ENCODE results near the gene ZGLP1. TPM values are rescaled to one million over a fixed set of nuclear protein-coding genes. Genes with fewer than 3 reads are reported as not detected.

Gene ZGLP1
- total and polyA plus RNA-seq, 2 of the 13 experiments (the other 11 are each of a cell fraction or from before 2014, with no cell fraction given) = 2.4 to 3.0 TPM

GRCh38 chr19:10332965-10333757, 23.5 kb upstream of the ZGLP1 start, which contains the start of gene RAVER1 (continued):
- TF ChIP-seq ARID4A (CRISPR knock-in tag; IDR thresholded peaks at IDR 0.05; ENCODE audit: borderline replicate concordance) = peak; percentile 84
- TF ChIP-seq, protein P1, sequence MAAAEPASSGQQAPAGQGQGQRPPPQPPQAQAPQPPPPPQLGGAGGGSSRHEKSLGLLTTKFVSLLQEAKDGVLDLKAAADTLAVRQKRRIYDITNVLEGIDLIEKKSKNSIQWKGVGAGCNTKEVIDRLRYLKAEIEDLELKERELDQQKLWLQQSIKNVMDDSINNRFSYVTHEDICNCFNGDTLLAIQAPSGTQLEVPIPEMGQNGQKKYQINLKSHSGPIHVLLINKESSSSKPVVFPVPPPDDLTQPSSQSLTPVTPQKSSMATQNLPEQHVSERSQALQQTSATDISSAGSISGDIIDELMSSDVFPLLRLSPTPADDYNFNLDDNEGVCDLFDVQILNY (CRISPR knock-in tag; conservative IDR thresholded peaks at IDR 0.05) = no peak; the same call in 1 of the 2 replicates
- no peak for TF ChIP-seq ZNF883 (CRISPR knock-in tag; IDR thresholded peaks at IDR 0.05; ENCODE audit: not compliant biosample characterization)
- TF ChIP-seq HNF4A (CRISPR knock-in tag; IDR thresholded peaks at IDR 0.05) = no peak
- TF ChIP-seq ZNF652 (CRISPR knock-in tag; IDR thresholded peaks at IDR 0.05; ENCODE audit: borderline replicate concordance, low read depth) = no peak
- TF ChIP-seq ZSCAN31 (CRISPR knock-in tag; IDR thresholded peaks at IDR 0.05; ENCODE audit: low read depth) = peak; percentile 69; the same call in 1 of the 2 replicates
- peak; percentile 6; the same call in 1 of the 2 replicates for TF ChIP-seq ARID5B (CRISPR knock-in tag; IDR thresholded peaks at IDR 0.05)
- TF ChIP-seq PTBP1 (IDR thresholded peaks at IDR 0.05; ENCODE audit: low read depth, low read length, poor library complexity, severe bottlenecking) = no peak
- TF ChIP-seq ZKSCAN8 (CRISPR knock-in tag; IDR thresholded peaks at IDR 0.05; ENCODE audit: borderline replicate concordance) = no peak
- TF ChIP-seq ZNF251 (CRISPR knock-in tag; IDR thresholded peaks at IDR 0.05) = no peak
- TF ChIP-seq ONECUT2 (CRISPR knock-in tag; IDR thresholded peaks at IDR 0.05) = no peak
- TF ChIP-seq GABPA (IDR thresholded peaks at IDR 0.05; ENCODE audit: low read depth, low read length) = peak; percentile 9
- peak; percentile 53; the same call in 1 of the 2 replicates for TF ChIP-seq GABPA (CRISPR knock-in tag; IDR thresholded peaks at IDR 0.05; ENCODE audit: low read depth)
- TF ChIP-seq, protein P2, sequence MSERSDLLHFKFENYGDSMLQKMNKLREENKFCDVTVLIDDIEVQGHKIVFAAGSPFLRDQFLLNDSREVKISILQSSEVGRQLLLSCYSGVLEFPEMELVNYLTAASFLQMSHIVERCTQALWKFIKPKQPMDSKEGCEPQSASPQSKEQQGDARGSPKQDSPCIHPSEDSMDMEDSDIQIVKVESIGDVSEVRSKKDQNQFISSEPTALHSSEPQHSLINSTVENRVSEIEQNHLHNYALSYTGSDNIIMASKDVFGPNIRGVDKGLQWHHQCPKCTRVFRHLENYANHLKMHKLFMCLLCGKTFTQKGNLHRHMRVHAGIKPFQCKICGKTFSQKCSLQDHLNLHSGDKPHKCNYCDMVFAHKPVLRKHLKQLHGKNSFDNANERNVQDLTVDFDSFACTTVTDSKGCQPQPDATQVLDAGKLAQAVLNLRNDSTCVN (CRISPR knock-in tag; IDR thresholded peaks at IDR 0.05; ENCODE audit: borderline replicate concordance) = peak; percentile 26; the same call in 1 of the 2 replicates
- TF ChIP-seq CREB1 (IDR thresholded peaks at IDR 0.05) = no peak
- TF ChIP-seq CREB1 (CRISPR knock-in tag; IDR thresholded peaks at IDR 0.05) = no peak; the same call in 1 of the 2 replicates
- peak; percentile 91; the same call in 1 of the 2 replicates for TF ChIP-seq KLF15 (CRISPR knock-in tag; IDR thresholded peaks at IDR 0.05; ENCODE audit: borderline replicate concordance)
- no peak for TF ChIP-seq NCOA1 (CRISPR knock-in tag; IDR thresholded peaks at IDR 0.05)
- peak; percentile 52; the same call in 1 of the 2 replicates for TF ChIP-seq GFI1 (CRISPR knock-in tag; IDR thresholded peaks at IDR 0.05; ENCODE audit: borderline replicate concordance)

All from HepG2 (cell line).